ENCODE results near the gene GRIN1.

DNA sequence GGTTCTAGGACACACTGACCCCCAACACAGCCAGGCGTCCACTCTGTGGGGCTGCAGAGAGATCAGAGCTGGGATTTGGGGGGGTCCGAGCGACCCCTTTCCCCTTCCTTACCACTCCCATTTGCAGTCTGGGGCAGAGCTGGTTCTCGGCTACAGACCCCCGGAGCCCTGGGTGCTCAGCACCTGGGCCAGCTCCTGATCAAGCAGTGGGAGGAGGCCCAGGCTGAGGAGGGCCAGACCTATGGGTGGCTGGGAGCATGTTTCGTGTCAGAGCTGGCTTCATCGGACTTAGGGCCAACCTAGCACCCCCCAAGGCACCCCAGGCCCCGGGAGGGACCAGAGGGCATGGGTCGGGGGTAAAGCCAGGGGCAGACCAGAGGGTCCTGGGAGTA, 7.6 kb downstream of the GRIN1 start:
- TF ChIP-seq CTCF (conservative IDR thresholded peaks at IDR 0.05 in 1 of 2, IDR thresholded peaks at IDR 0.05 in 1 of 2; ENCODE audit: extremely low read depth in 1 of 2, insufficient read depth in 1 of 2, low read depth in 1 of 2, low read length in 2 of 2) (no peak), EZH2 (IDR thresholded peaks at IDR 0.05; ENCODE audit: borderline replicate concordance, low read length) (no peak)

All from mammary epithelial cell (primary cell).